ENCODE measurements around the gene GSDME. TPM values are rescaled to one million over a fixed set of nuclear protein-coding genes. Genes with fewer than 3 reads are reported as not detected.
A peak's percentile ranks its signal among the peaks of the same experiment; 100 is the strongest.

The GSDME gene
- total RNA-seq, 1 donor from 2014 or later, result 23.6 TPM

DNA sequence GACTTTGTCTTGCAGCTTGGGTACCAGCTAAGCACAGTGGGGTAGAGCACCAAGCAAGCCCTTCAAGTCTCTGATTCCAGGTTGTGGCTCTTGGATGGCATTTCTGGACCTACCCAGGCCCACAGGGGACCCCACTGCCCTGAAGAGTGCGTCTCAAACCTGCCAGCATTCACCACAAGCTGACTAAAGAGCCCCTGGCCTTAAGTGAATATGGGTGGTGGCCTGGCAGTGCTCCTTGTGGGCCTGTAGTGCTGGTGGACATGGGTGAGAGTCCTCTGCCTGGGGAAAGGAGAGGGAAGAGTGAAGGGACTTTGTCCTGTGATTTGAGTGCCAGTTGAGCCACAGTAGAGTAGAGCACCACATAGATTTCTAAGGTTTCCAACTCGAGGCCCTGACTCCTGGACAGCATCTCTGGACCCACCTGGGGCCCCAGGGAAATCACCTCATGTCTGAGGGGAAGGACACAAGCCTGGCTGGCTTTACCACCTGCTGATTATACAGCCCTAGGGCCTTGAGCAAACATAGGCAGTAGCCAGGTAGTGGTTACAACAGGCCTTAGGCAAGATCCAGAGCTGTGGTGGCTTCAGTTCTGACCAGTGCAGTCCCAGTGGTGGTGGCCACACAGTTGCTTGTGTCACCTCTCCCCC, 23.7 kb downstream of the GSDME start:
- Mint-ChIP-seq H3K4me3 (ENCODE audit: unreplicated experiment) (no peak overlapping the region), H3K27me3 (ENCODE audit: low read depth) (no peaks in the 10 kb centered on the region), H3K9me3 (ENCODE audit: low read depth) (peaks cover 21% of the 10 kb centered on the region), H3K4me1 (ENCODE audit: low read depth) (peaks cover 54% of the 10 kb centered on the region), H3K36me3 (ENCODE audit: low read depth) (peaks cover 6% of the 10 kb centered on the region), H3K27ac (ENCODE audit: unreplicated experiment) (peak overlapping the region; percentile 57)
- TF ChIP-seq, protein P1, sequence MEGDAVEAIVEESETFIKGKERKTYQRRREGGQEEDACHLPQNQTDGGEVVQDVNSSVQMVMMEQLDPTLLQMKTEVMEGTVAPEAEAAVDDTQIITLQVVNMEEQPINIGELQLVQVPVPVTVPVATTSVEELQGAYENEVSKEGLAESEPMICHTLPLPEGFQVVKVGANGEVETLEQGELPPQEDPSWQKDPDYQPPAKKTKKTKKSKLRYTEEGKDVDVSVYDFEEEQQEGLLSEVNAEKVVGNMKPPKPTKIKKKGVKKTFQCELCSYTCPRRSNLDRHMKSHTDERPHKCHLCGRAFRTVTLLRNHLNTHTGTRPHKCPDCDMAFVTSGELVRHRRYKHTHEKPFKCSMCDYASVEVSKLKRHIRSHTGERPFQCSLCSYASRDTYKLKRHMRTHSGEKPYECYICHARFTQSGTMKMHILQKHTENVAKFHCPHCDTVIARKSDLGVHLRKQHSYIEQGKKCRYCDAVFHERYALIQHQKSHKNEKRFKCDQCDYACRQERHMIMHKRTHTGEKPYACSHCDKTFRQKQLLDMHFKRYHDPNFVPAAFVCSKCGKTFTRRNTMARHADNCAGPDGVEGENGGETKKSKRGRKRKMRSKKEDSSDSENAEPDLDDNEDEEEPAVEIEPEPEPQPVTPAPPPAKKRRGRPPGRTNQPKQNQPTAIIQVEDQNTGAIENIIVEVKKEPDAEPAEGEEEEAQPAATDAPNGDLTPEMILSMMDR (IDR thresholded peaks at IDR 0.05), result no peak
- DNase-seq (ENCODE audit: low spot score), result no peak

DNA sequence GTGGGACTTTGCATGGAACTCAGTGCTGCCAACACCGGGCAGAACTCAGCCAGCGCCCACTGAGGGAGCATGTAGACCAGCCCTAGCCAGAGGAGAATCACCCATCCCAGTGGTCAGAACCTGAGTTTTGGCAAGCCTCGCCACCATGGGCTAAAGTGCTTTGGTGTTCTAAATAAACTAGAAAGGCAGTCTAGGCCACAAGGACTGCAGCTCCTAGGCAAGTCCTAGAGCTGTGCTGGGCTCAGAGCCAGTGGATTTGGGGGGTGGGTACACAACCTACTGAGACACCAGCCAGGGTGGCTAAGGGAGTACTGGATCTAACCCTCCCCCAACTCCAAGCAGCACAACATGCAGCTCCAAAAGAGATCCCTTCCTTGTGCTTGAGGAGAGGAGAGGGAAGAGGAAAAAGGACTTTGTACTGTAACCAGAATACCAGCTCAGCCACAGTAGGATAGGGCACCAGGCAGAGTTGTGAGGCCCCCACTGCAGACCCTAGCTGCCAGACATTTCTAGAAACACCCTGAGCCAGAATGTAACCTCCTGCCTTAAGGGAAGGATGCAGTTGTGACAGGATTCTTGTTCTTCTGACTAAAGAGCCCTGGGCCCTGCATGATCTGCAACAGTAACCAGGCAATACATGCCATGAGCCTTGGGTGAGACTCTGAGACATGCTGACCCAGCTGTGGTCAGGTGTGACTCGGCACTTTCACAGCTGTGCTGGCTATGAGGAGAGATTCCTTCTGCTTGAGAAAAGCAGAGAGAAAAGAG, 24.4 kb downstream of the GSDME start:
- H3K36me3 Mint-ChIP-seq (ENCODE audit: low read depth), result peaks cover 1% of the 10 kb centered on the region
- H3K27ac Mint-ChIP-seq (ENCODE audit: unreplicated experiment), result peak overlapping the region; percentile 59
- H3K4me1 Mint-ChIP-seq (ENCODE audit: low read depth), result peaks cover 50% of the 10 kb centered on the region
- TF ChIP-seq, protein P1 (IDR thresholded peaks at IDR 0.05), result no peak
- H3K4me3 Mint-ChIP-seq (ENCODE audit: unreplicated experiment), result no peak overlapping the region
- no peak for DNase-seq (ENCODE audit: low spot score)
- no peaks in the 10 kb centered on the region for H3K27me3 Mint-ChIP-seq (ENCODE audit: low read depth)
- H3K9me3 Mint-ChIP-seq (ENCODE audit: low read depth), result peaks cover 14% of the 10 kb centered on the region

DNA sequence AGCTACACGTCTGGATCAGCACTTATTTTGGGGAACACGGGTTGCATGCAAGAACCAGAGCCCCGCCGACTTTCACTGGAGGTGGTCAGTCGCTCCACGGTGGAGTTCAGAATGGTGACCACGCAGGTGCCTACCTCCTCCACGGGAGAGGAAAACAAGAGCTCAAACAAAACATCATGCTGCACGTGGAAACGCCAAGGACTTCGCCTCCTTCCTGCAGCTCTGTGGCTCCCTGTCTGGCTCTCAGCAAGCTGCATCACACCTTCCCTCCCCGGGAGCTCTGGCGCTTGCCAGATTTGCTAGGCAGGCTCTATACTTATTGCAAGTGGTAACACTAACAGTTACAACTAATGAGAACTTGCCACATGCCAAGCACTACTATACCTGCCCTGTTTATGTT, 26.0 kb downstream of the GSDME start:
- Mint-ChIP-seq H3K36me3 (ENCODE audit: low read depth) (peaks cover 1% of the 10 kb centered on the region), H3K4me1 (ENCODE audit: low read depth) (peaks cover 36% of the 10 kb centered on the region), H3K27me3 (ENCODE audit: low read depth) (no peaks in the 10 kb centered on the region), H3K4me3 (ENCODE audit: unreplicated experiment) (no peak overlapping the region), H3K27ac (ENCODE audit: unreplicated experiment) (no peak overlapping the region), H3K9me3 (ENCODE audit: low read depth) (peaks cover 8% of the 10 kb centered on the region)
- TF ChIP-seq, protein P1 (IDR thresholded peaks at IDR 0.05), result no peak
- DNase-seq (ENCODE audit: low spot score), result no peak

DNA sequence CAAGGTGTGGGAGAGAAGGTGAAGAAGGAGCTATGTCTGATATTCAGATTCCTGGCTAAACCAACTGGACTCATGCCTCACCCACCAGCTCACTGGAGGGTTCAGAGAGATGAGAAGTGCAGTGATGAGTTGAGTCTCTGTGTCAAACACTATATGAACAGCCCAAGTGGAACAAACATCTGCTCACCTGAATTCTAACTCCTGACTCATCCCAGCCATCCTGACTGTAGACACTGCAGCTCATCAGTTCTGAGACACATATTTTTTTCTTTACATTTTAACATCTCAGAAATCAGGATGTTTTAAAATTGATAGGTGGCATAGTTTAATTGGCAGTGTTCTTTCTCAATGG, 27.3 kb downstream of the GSDME start:
- no peak overlapping the region for H3K4me3 Mint-ChIP-seq (ENCODE audit: unreplicated experiment)
- H3K9me3 Mint-ChIP-seq (ENCODE audit: low read depth), result peaks cover 3% of the 10 kb centered on the region
- H3K36me3 Mint-ChIP-seq (ENCODE audit: low read depth), result no peaks in the 10 kb centered on the region

DNA sequence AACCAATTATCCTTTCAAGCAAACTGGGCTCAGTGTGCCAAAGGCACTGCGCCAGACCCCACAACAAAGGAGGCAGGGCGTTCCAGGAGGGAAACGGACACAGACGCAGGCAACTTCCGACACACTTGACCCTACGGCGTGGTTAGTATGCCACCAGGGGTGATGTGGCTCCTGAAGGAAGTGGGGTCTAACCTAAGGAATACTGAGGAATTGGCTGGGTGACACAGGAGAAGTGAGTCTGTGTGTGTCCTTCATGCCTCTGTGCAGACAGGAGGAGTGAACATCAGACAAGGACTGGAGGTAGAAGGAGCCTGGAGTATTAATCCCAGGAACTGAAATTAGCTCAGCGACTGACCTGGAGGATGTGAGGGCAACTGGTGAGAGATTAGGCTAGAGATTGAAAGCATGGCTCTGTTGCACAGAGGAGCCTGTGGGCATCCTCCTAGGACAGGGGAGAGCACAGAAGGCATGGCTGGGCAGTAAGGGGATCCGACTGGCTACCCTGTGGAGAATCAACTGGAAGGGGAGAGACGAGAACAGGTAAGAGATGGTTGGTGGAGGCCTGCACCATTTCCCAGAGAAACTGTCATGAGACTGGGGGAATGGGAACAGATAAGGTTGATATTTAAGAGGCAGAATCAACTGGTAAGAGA, 27.8 kb downstream of the GSDME start:
- Mint-ChIP-seq H3K36me3 (ENCODE audit: low read depth) (peaks cover 2% of the 10 kb centered on the region), H3K4me3 (ENCODE audit: unreplicated experiment) (no peak overlapping the region), H3K27me3 (ENCODE audit: low read depth) (no peaks in the 10 kb centered on the region), H3K27ac (ENCODE audit: unreplicated experiment) (no peak overlapping the region), H3K9me3 (ENCODE audit: low read depth) (peaks cover 3% of the 10 kb centered on the region), H3K4me1 (ENCODE audit: low read depth) (peaks cover 28% of the 10 kb centered on the region)
- DNase-seq (ENCODE audit: low spot score), result no peak
- TF ChIP-seq, protein P1 (IDR thresholded peaks at IDR 0.05), result no peak

More for the DNA sequence above, 27.3 kb downstream of the GSDME start:
- DNase-seq (ENCODE audit: low spot score), result no peak
- peaks cover 33% of the 10 kb centered on the region for H3K4me1 Mint-ChIP-seq (ENCODE audit: low read depth)
- TF ChIP-seq, protein P1 (IDR thresholded peaks at IDR 0.05), result no peak
- H3K27me3 Mint-ChIP-seq (ENCODE audit: low read depth), result no peaks in the 10 kb centered on the region
- H3K27ac Mint-ChIP-seq (ENCODE audit: unreplicated experiment), result no peak overlapping the region
